Measurements from ENCODE around the gene RAPGEF3.

DNA sequence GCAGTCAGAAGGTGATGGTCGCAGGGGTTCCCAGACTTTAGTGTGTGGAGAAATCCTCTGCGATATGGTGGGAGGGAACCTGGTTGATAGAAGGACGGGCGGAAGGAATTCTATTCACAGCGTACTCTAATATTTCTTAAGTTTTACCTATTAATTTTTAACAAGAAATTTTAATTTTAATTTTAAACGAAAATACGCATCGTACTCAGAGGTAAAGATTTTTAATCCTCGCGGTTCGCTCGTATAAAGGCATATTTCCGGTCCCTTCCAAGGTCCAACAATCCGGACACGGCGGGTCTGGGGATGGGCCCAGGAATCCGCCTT is 14.0 kb upstream of the RAPGEF3 start:
- TF ChIP-seq POLR2A (IDR thresholded peaks at IDR 0.05; ENCODE audit: insufficient read depth in 1 of 2, low read depth in 2 of 2, low read length in 2 of 2) (no peak; a peak in 1 of 4 replicates), ZNF350 (CRISPR knock-in tag; IDR thresholded peaks at IDR 0.05; ENCODE audit: borderline replicate concordance, low read depth) (no peak), TBP (CRISPR knock-in tag; IDR thresholded peaks at IDR 0.05) (no peak), KDM1A (CRISPR knock-in tag; IDR thresholded peaks at IDR 0.05) (no peak), ZBTB21 (CRISPR knock-in tag; IDR thresholded peaks at IDR 0.05) (no peak), NBN (conservative IDR thresholded peaks at IDR 0.05) (no peak), BRCA1 (CRISPR knock-in tag; IDR thresholded peaks at IDR 0.05) (no peak)
- TF ChIP-seq, protein P1, sequence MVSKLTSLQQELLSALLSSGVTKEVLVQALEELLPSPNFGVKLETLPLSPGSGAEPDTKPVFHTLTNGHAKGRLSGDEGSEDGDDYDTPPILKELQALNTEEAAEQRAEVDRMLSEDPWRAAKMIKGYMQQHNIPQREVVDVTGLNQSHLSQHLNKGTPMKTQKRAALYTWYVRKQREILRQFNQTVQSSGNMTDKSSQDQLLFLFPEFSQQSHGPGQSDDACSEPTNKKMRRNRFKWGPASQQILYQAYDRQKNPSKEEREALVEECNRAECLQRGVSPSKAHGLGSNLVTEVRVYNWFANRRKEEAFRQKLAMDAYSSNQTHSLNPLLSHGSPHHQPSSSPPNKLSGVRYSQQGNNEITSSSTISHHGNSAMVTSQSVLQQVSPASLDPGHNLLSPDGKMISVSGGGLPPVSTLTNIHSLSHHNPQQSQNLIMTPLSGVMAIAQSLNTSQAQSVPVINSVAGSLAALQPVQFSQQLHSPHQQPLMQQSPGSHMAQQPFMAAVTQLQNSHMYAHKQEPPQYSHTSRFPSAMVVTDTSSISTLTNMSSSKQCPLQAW (CRISPR knock-in tag; IDR thresholded peaks at IDR 0.05): no peak
- TF ChIP-seq, protein P2, sequence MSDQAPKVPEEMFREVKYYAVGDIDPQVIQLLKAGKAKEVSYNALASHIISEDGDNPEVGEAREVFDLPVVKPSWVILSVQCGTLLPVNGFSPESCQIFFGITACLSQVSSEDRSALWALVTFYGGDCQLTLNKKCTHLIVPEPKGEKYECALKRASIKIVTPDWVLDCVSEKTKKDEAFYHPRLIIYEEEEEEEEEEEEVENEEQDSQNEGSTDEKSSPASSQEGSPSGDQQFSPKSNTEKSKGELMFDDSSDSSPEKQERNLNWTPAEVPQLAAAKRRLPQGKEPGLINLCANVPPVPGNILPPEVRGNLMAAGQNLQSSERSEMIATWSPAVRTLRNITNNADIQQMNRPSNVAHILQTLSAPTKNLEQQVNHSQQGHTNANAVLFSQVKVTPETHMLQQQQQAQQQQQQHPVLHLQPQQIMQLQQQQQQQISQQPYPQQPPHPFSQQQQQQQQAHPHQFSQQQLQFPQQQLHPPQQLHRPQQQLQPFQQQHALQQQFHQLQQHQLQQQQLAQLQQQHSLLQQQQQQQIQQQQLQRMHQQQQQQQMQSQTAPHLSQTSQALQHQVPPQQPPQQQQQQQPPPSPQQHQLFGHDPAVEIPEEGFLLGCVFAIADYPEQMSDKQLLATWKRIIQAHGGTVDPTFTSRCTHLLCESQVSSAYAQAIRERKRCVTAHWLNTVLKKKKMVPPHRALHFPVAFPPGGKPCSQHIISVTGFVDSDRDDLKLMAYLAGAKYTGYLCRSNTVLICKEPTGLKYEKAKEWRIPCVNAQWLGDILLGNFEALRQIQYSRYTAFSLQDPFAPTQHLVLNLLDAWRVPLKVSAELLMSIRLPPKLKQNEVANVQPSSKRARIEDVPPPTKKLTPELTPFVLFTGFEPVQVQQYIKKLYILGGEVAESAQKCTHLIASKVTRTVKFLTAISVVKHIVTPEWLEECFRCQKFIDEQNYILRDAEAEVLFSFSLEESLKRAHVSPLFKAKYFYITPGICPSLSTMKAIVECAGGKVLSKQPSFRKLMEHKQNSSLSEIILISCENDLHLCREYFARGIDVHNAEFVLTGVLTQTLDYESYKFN (CRISPR knock-in tag; conservative IDR thresholded peaks at IDR 0.05): no peak
